K562 (cell line): Measurements from ENCODE around the gene EOLA1. TPM values are rescaled to one million over a fixed set of nuclear protein-coding genes. Genes with fewer than 3 reads are reported as not detected.

Experiments used
- BCLAF1 ChIP-seq, 2 experiments: fragments of 450-650 bp in 1 of 2; IDR thresholded peaks; 2 replicates each; pipeline ENCODE4 v1.6.1; 2011 to 2017; ENCODE audit warnings: low read depth in 2 of 2, antibody characterized with exemption in 1 of 2, borderline replicate concordance in 1 of 2, low read length in 1 of 2, mild to moderate bottlenecking in 1 of 2, mixed read lengths in 1 of 2; ENCODE audit not compliant: control insufficient read depth in 1 of 2
- HDAC2 ChIP-seq: fragments of 450-650 bp; IDR thresholded peaks from 2 replicates; pipeline ENCODE4 v1.6.1; 2016; ENCODE audit warnings: mild to moderate bottlenecking
- LARP7 ChIP-seq: fragments of 450-650 bp; IDR thresholded peaks from 2 replicates; pipeline ENCODE4 v1.6.1; 2016
- MCM7 ChIP-seq, 2 experiments: fragments of 450-650 bp; IDR thresholded peaks; 2 replicates each; pipeline ENCODE4 v1.6.1; 2016 to 2018
- NCOA1 ChIP-seq: fragments of 450-650 bp; IDR thresholded peaks from 2 replicates; pipeline ENCODE4 v1.6.1; 2016; ENCODE audit warnings: low read depth
- RFX1 ChIP-seq: fragments of 450-650 bp; IDR thresholded peaks from 2 replicates; pipeline ENCODE4 v1.6.1; 2016; ENCODE audit warnings: mild to moderate bottlenecking, moderate library complexity
- TFAM ChIP-seq: fragments of 250-450 bp; sonication (Bioruptor Pico); conservative IDR thresholded peaks from 2 replicates; pipeline ENCODE4 v1.5.0; 2021; ENCODE audit warnings: mild to moderate bottlenecking, moderate library complexity
- WHSC1 ChIP-seq: IDR thresholded peaks from one replicate; pipeline ENCODE4 v1.6.1; 2012; ENCODE audit warnings: low read length, control low read depth, inconsistent platforms
- YY1 ChIP-seq, 3 experiments: IDR thresholded peaks; 2 replicates each; pipeline ENCODE4 v1.6.1; 2011; ENCODE audit warnings: low read length in 2 of 3, mild to moderate bottlenecking in 2 of 3, moderate library complexity in 2 of 3, borderline replicate concordance in 1 of 3, control low read depth in 1 of 3, low read depth in 1 of 3; ENCODE audit not compliant: insufficient read depth in 3 of 3, insufficient replicate concordance in 2 of 3, control insufficient read depth in 1 of 3, insufficient read length in 1 of 3; ENCODE audit errors: extremely low read depth in 1 of 3
- ZBED1 ChIP-seq: IDR thresholded peaks from 2 replicates; pipeline ENCODE4 v1.6.1; 2014
- ZNF12 ChIP-seq: sonication (generic); formaldehyde crosslinking; IDR thresholded peaks from 2 replicates; pipeline ENCODE4 v1.4.0; 2020; ENCODE audit warnings: mild to moderate bottlenecking, missing genetic modification reagents
- ZNF140 ChIP-seq: fragments of 250-450 bp; sonication (Bioruptor Pico); IDR thresholded peaks from 2 replicates; pipeline ENCODE4 v1.8.0; 2021; ENCODE audit warnings: moderate library complexity, mild to moderate bottlenecking, inconsistent platforms
- ZNF184 ChIP-seq: sonication (generic); formaldehyde crosslinking; IDR thresholded peaks from 2 replicates; pipeline ENCODE4 v1.5.0; 2020; ENCODE audit warnings: missing genetic modification reagents
- polyA plus RNA-seq, 8 experiments: library from polyadenylated mRNA; depleted of rRNA in 4 of 8; stranded (reverse) in 5 of 8; unstranded in 3 of 8; fragments of >200 nt; fragmentation: Nextera tagmentation in 2 of 8; fragmentation: Illumina TruSeq in 1 of 8; extraction: Ambion mirVana in 2 of 8; extraction: Trizol in 1 of 8; gene quantifications; 2 replicates each; pipeline versions ENCODE4 v1.2.1 to v1.2.3, GENCODE V29; 2011 to 2014; ENCODE audit warnings: inconsistent platforms in 1 of 8, missing spikeins in 1 of 8
- total RNA-seq, 7 experiments: library from RNA; depleted of rRNA in 6 of 7; stranded (reverse); fragments of >200 nt in 6 of 7; fragmentation: Illumina TruSeq in 2 of 7; extraction: Trizol in 2 of 7; gene quantifications; 2 replicates each; pipeline versions ENCODE4 v1.2.1 to v1.2.3, GENCODE V29; 2011 to 2021; ENCODE audit warnings: low replicate concordance in 1 of 7
- TF ChIP-seq, protein P1 (sequence below): fragments of 250-450 bp; sonication (Bioruptor Pico); IDR thresholded peaks from 2 replicates; pipeline ENCODE4 v1.8.0; 2022; ENCODE audit warnings: inconsistent platforms, mild to moderate bottlenecking, moderate library complexity, borderline replicate concordance
- TF ChIP-seq, protein P2 (sequence below): sonication (generic); formaldehyde crosslinking; IDR thresholded peaks from 2 replicates; pipeline ENCODE4 v1.8.1; 2022; ENCODE audit warnings: missing genetic modification reagents

Gene EOLA1
- total and polyA plus RNA-seq, 9 of the 15 experiments (the other 6 are each of a cell fraction or from before 2014, with no cell fraction given) = 6.3 to 32.9 (median 18.2) TPM

DNA sequence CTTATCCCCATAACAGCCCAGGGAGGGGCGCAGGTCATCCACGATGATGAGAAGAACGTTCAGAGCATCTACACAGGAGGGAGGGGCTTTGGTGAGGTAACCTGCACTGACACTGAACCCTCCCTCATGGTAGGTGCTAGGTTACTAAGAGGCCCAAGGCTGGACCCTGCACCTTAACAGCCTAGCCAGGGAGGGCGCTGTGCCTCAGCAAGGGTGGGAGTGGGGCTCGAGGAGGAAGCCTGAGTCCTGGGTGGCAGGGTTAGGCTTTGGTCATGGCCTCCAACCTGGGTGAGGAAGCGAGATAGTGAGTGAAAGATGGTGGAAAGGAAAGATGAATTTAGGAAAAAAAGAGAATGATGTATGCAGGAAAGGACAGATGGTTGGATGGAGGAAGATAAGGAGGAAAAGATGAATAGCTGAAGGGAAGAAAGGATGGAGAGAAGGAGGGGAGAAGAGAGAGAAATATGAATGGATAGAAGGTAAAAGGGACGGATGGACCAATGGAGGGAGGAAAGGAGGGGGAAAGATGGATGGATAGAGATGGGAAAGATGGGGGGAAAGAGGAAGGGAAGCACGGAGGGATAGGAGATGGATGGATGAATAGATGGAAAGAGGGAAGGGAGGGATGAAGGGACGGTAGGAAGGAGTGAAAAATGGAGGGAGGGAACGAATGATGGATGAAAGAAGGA lies 36.4 kb upstream of the EOLA1 start (continued):
- TF ChIP-seq ZNF12 (CRISPR knock-in tag) (no peak), MCM7 (IDR thresholded peaks at IDR 0.05) (no peak), RFX1 (0 out of 2 replicates have a peak, but pooled peaks have one; percentile 22), BCLAF1 (IDR thresholded peaks at IDR 0.05; ENCODE audit: borderline replicate concordance in 1 of 2, control insufficient read depth in 1 of 2, low read depth in 2 of 2, low read length in 1 of 2) (peak in 1 of 2 experiments; percentile 28; a peak in 1 of 4 replicates), HDAC2 (no peak), YY1 (IDR thresholded peaks at IDR 0.05; ENCODE audit: borderline replicate concordance in 1 of 3, control insufficient read depth in 1 of 3, extremely low read depth in 1 of 3, insufficient read depth in 3 of 3, insufficient read length in 1 of 3, insufficient replicate concordance in 2 of 3, low read depth in 1 of 3, low read length in 2 of 3) (peak in 1 of 3 experiments; percentile 37), LARP7 (0 out of 2 replicates have a peak, but pooled peaks have one; percentile 44), WHSC1 (no peak), ZNF140 (no peak), ZNF184 (no peak), TFAM (no peak), ZBED1 (no peak), NCOA1 (peak; percentile 23; the same call in 1 of the 2 replicates)
- TF ChIP-seq, protein P1, sequence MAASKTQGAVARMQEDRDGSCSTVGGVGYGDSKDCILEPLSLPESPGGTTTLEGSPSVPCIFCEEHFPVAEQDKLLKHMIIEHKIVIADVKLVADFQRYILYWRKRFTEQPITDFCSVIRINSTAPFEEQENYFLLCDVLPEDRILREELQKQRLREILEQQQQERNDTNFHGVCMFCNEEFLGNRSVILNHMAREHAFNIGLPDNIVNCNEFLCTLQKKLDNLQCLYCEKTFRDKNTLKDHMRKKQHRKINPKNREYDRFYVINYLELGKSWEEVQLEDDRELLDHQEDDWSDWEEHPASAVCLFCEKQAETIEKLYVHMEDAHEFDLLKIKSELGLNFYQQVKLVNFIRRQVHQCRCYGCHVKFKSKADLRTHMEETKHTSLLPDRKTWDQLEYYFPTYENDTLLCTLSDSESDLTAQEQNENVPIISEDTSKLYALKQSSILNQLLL (CRISPR knock-in tag) = no peak
- TF ChIP-seq, protein P2, sequence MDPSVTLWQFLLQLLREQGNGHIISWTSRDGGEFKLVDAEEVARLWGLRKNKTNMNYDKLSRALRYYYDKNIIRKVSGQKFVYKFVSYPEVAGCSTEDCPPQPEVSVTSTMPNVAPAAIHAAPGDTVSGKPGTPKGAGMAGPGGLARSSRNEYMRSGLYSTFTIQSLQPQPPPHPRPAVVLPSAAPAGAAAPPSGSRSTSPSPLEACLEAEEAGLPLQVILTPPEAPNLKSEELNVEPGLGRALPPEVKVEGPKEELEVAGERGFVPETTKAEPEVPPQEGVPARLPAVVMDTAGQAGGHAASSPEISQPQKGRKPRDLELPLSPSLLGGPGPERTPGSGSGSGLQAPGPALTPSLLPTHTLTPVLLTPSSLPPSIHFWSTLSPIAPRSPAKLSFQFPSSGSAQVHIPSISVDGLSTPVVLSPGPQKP = no peak
